K562 (cell line): Measurements from ENCODE around the gene SFXN5. TPM values are rescaled to one million over a fixed set of nuclear protein-coding genes. Genes with fewer than 3 reads are reported as not detected.

Experiments
- ATAC-seq: fragments of 200-7000 bp; cut with Tn5 transposase; 3 replicates; pipeline ENCODE4 v1.9.1; 2020; ENCODE audit warnings: moderate library complexity
- BruUV-seq: library from RNA; stranded (reverse); fragments of 400-500 nt; replicated peaks from 2 replicates; lab custom pipeline; 2021; lab: Mats Ljungman, UMichigan
- CTCF ChIA-PET: fragments of 300-600 bp; formaldehyde crosslinking; extraction: SDS; loops from one replicate; lab custom pipeline; 2021; ENCODE audit warnings: low intra/inter-chr PET ratio; lab: Yijun Ruan, JAX
- POLR2A ChIA-PET: fragments of 300-600, 350-650 bp; sonication (Branson Sonifier 250); formaldehyde crosslinking; extraction: SDS; loops from one replicate; lab custom pipeline; 2021; ENCODE audit warnings: antibody characterized with exemption, inconsistent platforms; lab: Yijun Ruan, JAX
- DNase-seq, 4 experiments: peaks; one replicate each; pipeline versions ENCODE4 v3.0.0 to v3.0.0-alpha.2; 2011 to 2018; ENCODE audit warnings: low spot score in 3 of 4, mixed read lengths in 3 of 4; ENCODE audit errors: extremely low read depth in 1 of 4
- FAIRE-seq: peaks from 2 replicates; lab custom pipeline; 2011; peaks lifted over from hg19 to GRCh38; lab: Jason Lieb, UNC
- H2AFZ ChIP-seq: 2 replicates; pipeline ENCODE4 v1.6.0; 2011; ENCODE audit warnings: low read depth, low read length, control low read depth, inconsistent platforms
- H3K27ac ChIP-seq: fragments of 200-600 bp; 3 replicates; pipeline ENCODE4 v1.8.0; 2011; ENCODE audit warnings: low read depth, mild to moderate bottlenecking, control low read depth, inconsistent platforms, low read length, moderate library complexity, mixed read lengths; ENCODE audit errors: extremely low read depth
- H3K27me3 ChIP-seq, 2 experiments: fragments of 300-600 bp in 1 of 2; 2 replicates in 1 of 2; 3 replicates in 1 of 2; pipeline versions ENCODE4 v1.6.0 to v1.8.0; 2011; ENCODE audit warnings: inconsistent platforms in 2 of 2, low read length in 2 of 2, mild to moderate bottlenecking in 1 of 2, mixed read lengths in 1 of 2, moderate library complexity in 1 of 2; ENCODE audit not compliant: control insufficient read depth in 2 of 2, insufficient read depth in 2 of 2
- H3K36me3 ChIP-seq: fragments of 300-600 bp; 3 replicates; pipeline ENCODE4 v1.8.0; 2011; ENCODE audit warnings: mild to moderate bottlenecking, low read length, inconsistent platforms; ENCODE audit not compliant: control insufficient read depth, insufficient read depth
- H3K4me1 ChIP-seq, 2 experiments: fragments of 200-600 bp in 1 of 2; replicated peaks in 1 of 2; 2 replicates in 1 of 2; 3 replicates in 1 of 2; pipeline versions ENCODE4 v1.5.1 to v1.8.0; 2011; ENCODE audit warnings: inconsistent platforms in 2 of 2, low read length in 2 of 2, mild to moderate bottlenecking in 1 of 2, mixed read lengths in 1 of 2, moderate library complexity in 1 of 2; ENCODE audit not compliant: control insufficient read depth in 2 of 2, insufficient read depth in 2 of 2
- H3K4me2 ChIP-seq: 2 replicates; pipeline ENCODE4 v1.6.1; 2011; ENCODE audit warnings: low read length, control low read depth, inconsistent platforms, mixed read lengths; ENCODE audit not compliant: insufficient read depth
- H3K4me3 ChIP-seq: fragments of 200-600 bp; sonication (generic), shearing (Covaris generic); 2 replicates; pipeline ENCODE4 v1.5.1; 2016; ENCODE audit warnings: control low read depth, inconsistent platforms
- H3K79me2 ChIP-seq: fragments of 200-600 bp; 3 replicates; pipeline ENCODE4 v1.8.0; 2011; ENCODE audit warnings: low read length, inconsistent platforms; ENCODE audit not compliant: control insufficient read depth, insufficient read depth
- H3K9ac ChIP-seq, 2 experiments: 2 replicates each; pipeline versions ENCODE4 v1.6.0 to v1.6.1; 2011; ENCODE audit warnings: low read depth in 2 of 2, low read length in 2 of 2, control low read depth in 1 of 2, inconsistent platforms in 1 of 2, mild to moderate bottlenecking in 1 of 2, mixed read lengths in 1 of 2; ENCODE audit not compliant: insufficient read depth in 1 of 2
- H3K9me1 ChIP-seq: one replicate; pipeline ENCODE4 v1.6.0; 2011; ENCODE audit warnings: inconsistent platforms, mild to moderate bottlenecking, low read length, moderate library complexity; ENCODE audit not compliant: control insufficient read depth, insufficient read depth
- H3K9me3 ChIP-seq: replicated peaks from 2 replicates; pipeline ENCODE4 v1.5.1; 2011; ENCODE audit warnings: low read depth, low read length, inconsistent platforms; ENCODE audit not compliant: control insufficient read depth, insufficient read depth
- H4K20me1 ChIP-seq: replicated peaks from 2 replicates; pipeline ENCODE4 v1.6.1; 2011; ENCODE audit warnings: low read length, inconsistent platforms, mixed read lengths; ENCODE audit not compliant: control insufficient read depth, insufficient read depth
- ADNP ChIP-seq: fragments of 200-800 bp; sonication (Bioruptor generic); IDR thresholded peaks from 2 replicates; pipeline ENCODE4 v1.6.1; 2016; ENCODE audit warnings: missing genetic modification characterization, missing compliant biosample characterization
- BCOR ChIP-seq: fragments of 450-650 bp; IDR thresholded peaks from 2 replicates; pipeline ENCODE4 v1.6.1; 2016
- CHD4 ChIP-seq: fragments of 200-600 bp; sonication (generic); IDR thresholded peaks from 3 replicates; pipeline ENCODE4 v1.6.1; 2012; ENCODE audit warnings: low read depth, mild to moderate bottlenecking, mixed read lengths, low read length, inconsistent platforms; ENCODE audit not compliant: insufficient read depth, insufficient replicate concordance, poor library complexity, severe bottlenecking
- JUND ChIP-seq, 2 experiments: IDR thresholded peaks; 2 replicates in 1 of 2; 3 replicates in 1 of 2; pipeline ENCODE4 v1.6.1; 2011; ENCODE audit warnings: borderline replicate concordance in 2 of 2, low read depth in 2 of 2, low read length in 2 of 2, improper control_type of control experiment in 1 of 2, missing biosample characterization in 1 of 2, missing genetic modification characterization in 1 of 2, missing genetic modification reagents in 1 of 2
- KDM1A ChIP-seq, 2 experiments: fragments of 450-650 bp; IDR thresholded peaks; 2 replicates each; pipeline ENCODE4 v1.6.1; 2016; ENCODE audit warnings: mild to moderate bottlenecking in 2 of 2
- MBD2 ChIP-seq: sonication (generic); IDR thresholded peaks from 2 replicates; pipeline ENCODE4 v1.6.1; 2016; ENCODE audit warnings: low read depth, borderline replicate concordance
- NFRKB ChIP-seq: fragments of 450-650 bp; IDR thresholded peaks from 2 replicates; pipeline ENCODE4 v1.6.1; 2016; ENCODE audit warnings: low read depth
- RBM25 ChIP-seq: fragments of 200-400 bp; formaldehyde crosslinking; IDR thresholded peaks from 2 replicates; pipeline ENCODE4 v1.6.1; 2018; ENCODE audit warnings: low read length, low read depth, moderate library complexity; ENCODE audit not compliant: severe bottlenecking
- TCF3 ChIP-seq: sonication (generic); formaldehyde crosslinking; IDR thresholded peaks from 2 replicates; pipeline ENCODE4 v1.4.0; 2020; ENCODE audit warnings: mild to moderate bottlenecking, missing genetic modification reagents
- TFE3 ChIP-seq: fragments of 450-650 bp; formaldehyde crosslinking; IDR thresholded peaks from 2 replicates; pipeline ENCODE4 v1.4.0; 2020; ENCODE audit warnings: mild to moderate bottlenecking, mixed read lengths
- ZKSCAN3 ChIP-seq: fragments of 250-450 bp; sonication (Bioruptor Pico); IDR thresholded peaks from 2 replicates; pipeline ENCODE4 v1.4.0; 2020
- ZNF561 ChIP-seq: fragments of 450-650 bp; formaldehyde crosslinking; conservative IDR thresholded peaks from 2 replicates; pipeline ENCODE4 v1.4.0; 2020; ENCODE audit warnings: mild to moderate bottlenecking, moderate library complexity
- WGBS: fragments of 100-300 bp; shearing (Covaris generic); methylation state at CpG from one replicate; pipeline ENCODE4 v1.1.6; 2016; ENCODE audit warnings: low coverage, mixed read lengths; ENCODE audit not compliant: insufficient coverage; ENCODE audit errors: missing lambda C conversion rate; 5-methylcytosine and 5-hydroxymethylcytosine counted together
- in situ Hi-C: fragments of 300-500 bp; cut with MboI; formaldehyde crosslinking; loops from 4 replicates; pipeline ENCODE4 v1.15.0; 2018; ENCODE audit warnings: inconsistent platforms, mixed read lengths
- intact Hi-C: fragments of 100-400 bp; cut with micrococcal nuclease; formaldehyde crosslinking; loops from 2 replicates; pipeline ENCODE4 v1.14.2; 2022
- polyA plus RNA-seq, 8 experiments: library from polyadenylated mRNA; depleted of rRNA in 4 of 8; stranded (reverse) in 5 of 8; unstranded in 3 of 8; fragments of >200 nt; fragmentation: Nextera tagmentation in 2 of 8; fragmentation: Illumina TruSeq in 1 of 8; extraction: Ambion mirVana in 2 of 8; extraction: Trizol in 1 of 8; gene quantifications; 2 replicates each; pipeline versions ENCODE4 v1.2.1 to v1.2.3, GENCODE V29; 2011 to 2014; ENCODE audit warnings: inconsistent platforms in 1 of 8, missing spikeins in 1 of 8
- total RNA-seq, 7 experiments: library from RNA; depleted of rRNA in 6 of 7; stranded (reverse); fragments of >200 nt in 6 of 7; fragmentation: Illumina TruSeq in 2 of 7; extraction: Trizol in 2 of 7; gene quantifications; 2 replicates each; pipeline versions ENCODE4 v1.2.1 to v1.2.3, GENCODE V29; 2011 to 2021; ENCODE audit warnings: low replicate concordance in 1 of 7

Gene SFXN5
- total and polyA plus RNA-seq, 9 of the 15 experiments (the other 6 are each of a cell fraction or from before 2014, with no cell fraction given), result 8.3 to 22.6 (median 16.0) TPM

DNA sequence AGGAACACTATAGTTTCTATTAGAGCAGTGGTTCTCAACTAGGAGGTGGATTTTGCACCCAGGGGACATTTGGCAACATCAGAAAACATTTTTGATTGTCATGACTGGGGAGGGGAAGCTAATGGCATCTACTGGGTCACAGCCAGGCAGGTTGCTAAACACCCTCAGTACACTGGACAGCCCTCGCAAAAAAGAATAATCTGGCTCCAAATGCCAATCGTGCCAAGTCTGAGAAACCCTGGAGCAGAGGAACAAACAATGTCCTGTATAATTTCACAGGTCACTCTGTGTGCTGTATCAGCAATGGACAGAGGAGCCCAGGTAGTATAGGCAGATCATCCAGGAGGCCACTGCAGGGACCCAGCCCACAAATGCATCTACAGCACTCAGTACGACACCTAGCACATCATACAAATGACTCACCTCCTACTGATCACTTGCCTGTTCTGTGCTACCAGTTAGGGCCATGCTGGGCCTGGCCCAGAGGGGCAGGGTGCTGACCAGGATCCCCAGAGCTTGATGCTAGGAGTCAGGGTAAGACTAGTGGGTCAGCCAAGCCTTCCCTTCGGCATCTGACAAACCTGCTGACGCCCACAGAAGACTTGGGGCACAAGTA, 37.6 kb downstream of the SFXN5 start:
- H3K4me2 ChIP-seq, result no peak overlapping the region
- H3K27me3 ChIP-seq, result no peaks in the 10 kb centered on the region
- TF ChIP-seq ZKSCAN3, result no peak
- TF ChIP-seq RBM25, result peak; percentile 2
- TF ChIP-seq CHD4, result no peak
- CTCF ChIA-PET, result no interaction called here
- peaks cover 12 to 14% of the 10 kb centered on the region in 2 experiments; a peak in 4 of 5 replicates for H3K4me1 ChIP-seq
- H3K79me2 ChIP-seq, result no peaks in the 10 kb centered on the region
- no peak overlapping the region for H3K4me3 ChIP-seq
- H3K9me3 ChIP-seq, result no peaks in the 10 kb centered on the region
- peaks cover 11% of the 10 kb centered on the region; the same call in 1 of the 3 replicates for H3K36me3 ChIP-seq
- WGBS, result 89% methylated on average over 5 of the region's 5 CpGs
- no peak overlapping the region for H3K27ac ChIP-seq
- no peaks in the 10 kb centered on the region; the same call in 1 of the 2 replicates for H4K20me1 ChIP-seq
- in situ Hi-C loops (no loop called here), intact Hi-C loops (no loop called here)
- H3K9ac ChIP-seq, result no peak overlapping the region
- H2AFZ ChIP-seq, result no peak overlapping the region
- H3K9me1 ChIP-seq, result no peaks in the 10 kb centered on the region
- no peak for DNase-seq
- no TSS peak for BruUV-seq
- ATAC-seq, result no peak
- POLR2A ChIA-PET, result interaction anchor here (0.6 kb wide), 1 partner anchor 113 kb away, joined by 3 read pairs; no protein-coding TSS in a partner anchor
- FAIRE-seq, result no peak

GRCh38 chr2:73033142-73033765, 38.3 kb downstream of the SFXN5 start:
- no peaks in the 10 kb centered on the region for H3K9me1 ChIP-seq
- ATAC-seq (no peak), DNase-seq (peak in 1 of 4 experiments; percentile 11), FAIRE-seq (no peak)
- H2AFZ ChIP-seq, result no peak overlapping the region
- no peak overlapping the region for H3K4me2 ChIP-seq
- in situ Hi-C loops, result no loop called here
- H4K20me1 ChIP-seq, result no peaks in the 10 kb centered on the region; the same call in 1 of the 2 replicates
- WGBS, result 44% methylated on average over 1 of the region's 1 CpG
- no TSS peak for BruUV-seq
- H3K79me2 ChIP-seq, result no peaks in the 10 kb centered on the region
- no peak overlapping the region for H3K27ac ChIP-seq
- no peak for TF ChIP-seq TCF3 (CRISPR knock-in tag)
- TF ChIP-seq TFE3 (CRISPR knock-in tag), result no peak
- TF ChIP-seq RBM25, result peak; percentile 76
- no peak for TF ChIP-seq NFRKB
- TF ChIP-seq ADNP (tag), result peak; percentile 49; the same call in 1 of the 2 replicates
- no peak for TF ChIP-seq MBD2
- no peak for TF ChIP-seq ZNF561 (CRISPR knock-in tag)
- peak; percentile 76; the same call in 1 of the 2 replicates for TF ChIP-seq BCOR
- peak in 1 of 2 experiments; percentile 50; a peak in 3 of 4 replicates for TF ChIP-seq KDM1A (IDR thresholded peaks at IDR 0.05)
- peak; percentile 40; the same call in 1 of the 2 replicates for TF ChIP-seq JUND (IDR thresholded peaks at IDR 0.05; ENCODE audit: borderline replicate concordance, low read depth, low read length)
- TF ChIP-seq JUND (tag; IDR thresholded peaks at IDR 0.05; ENCODE audit: borderline replicate concordance, low read depth, low read length), result peak; percentile 43; the same call in 2 of the 3 replicates
- peaks cover 12% of the 10 kb centered on the region; the same call in 1 of the 3 replicates for H3K36me3 ChIP-seq
- peaks cover 12 to 14% of the 10 kb centered on the region in 2 experiments; a peak in 4 of 5 replicates for H3K4me1 ChIP-seq
- intact Hi-C loops, result no loop called here
- no peak overlapping the region for H3K9ac ChIP-seq
- H3K9me3 ChIP-seq, result no peaks in the 10 kb centered on the region
- H3K27me3 ChIP-seq, result no peaks in the 10 kb centered on the region
- ChIA-PET POLR2A (interaction anchor here (0.6 kb wide), 1 partner anchor 15 kb away, joined by 3 read pairs; no protein-coding TSS in a partner anchor), CTCF (no interaction called here)
- no peak overlapping the region for H3K4me3 ChIP-seq
